PC-3 (cell line): ENCODE results near the gene SEMG1.

ENCODE experiments used
- CTCF ChIP-seq: fragments of 300-600 bp; sonication (generic); conservative IDR thresholded peaks from 2 replicates; pipeline ENCODE4 v1.5.1; 2017; ENCODE audit warnings: antibody characterized with exemption, low read depth, mild to moderate bottlenecking, low read length
- EZH2 ChIP-seq: fragments of 300-600 bp; sonication (generic); IDR thresholded peaks from one replicate; pipeline ENCODE4 v1.6.1; 2017; ENCODE audit warnings: antibody characterized with exemption, mild to moderate bottlenecking, low read length; ENCODE audit not compliant: unreplicated experiment
- EZH2phosphoT487 ChIP-seq: fragments of 300-600 bp; sonication (generic); IDR thresholded peaks from 2 replicates; pipeline ENCODE4 v1.6.1; 2018; ENCODE audit warnings: mild to moderate bottlenecking, antibody characterized with exemption, low read length, borderline replicate concordance

DNA sequence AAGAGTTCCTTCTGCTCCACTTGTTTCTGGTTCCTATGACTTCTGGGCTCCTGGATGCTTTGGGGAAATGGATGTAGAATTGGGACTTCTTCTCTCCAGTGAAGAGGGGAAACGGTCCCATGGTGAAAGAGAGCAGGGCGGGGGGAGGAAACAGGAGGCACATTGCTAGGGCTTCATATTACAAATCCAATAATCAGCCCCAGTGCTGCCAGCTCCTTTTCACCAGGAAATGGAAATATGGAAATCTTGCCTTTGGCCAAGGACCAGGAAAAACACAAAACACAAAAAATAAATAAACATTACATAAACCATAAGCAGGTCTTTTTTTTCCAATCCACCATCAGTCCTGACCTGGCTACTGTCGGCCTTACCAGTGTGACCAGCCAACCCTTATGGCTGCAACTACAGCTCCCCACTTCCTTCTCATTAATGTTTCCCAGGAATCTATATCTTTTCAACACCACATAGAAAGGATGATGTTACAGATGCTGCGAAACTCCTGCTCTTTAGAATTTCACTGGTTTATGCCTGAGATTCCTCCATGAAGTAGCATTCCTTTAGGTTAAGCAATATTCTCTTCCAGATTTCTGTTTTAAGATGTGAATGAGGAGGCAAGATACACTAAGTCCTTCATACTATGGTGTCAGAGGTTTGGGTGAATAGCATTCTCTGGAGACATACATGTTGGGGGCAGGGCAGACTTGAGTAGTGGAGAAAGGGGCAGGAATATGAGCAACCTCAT lies 30.1 kb upstream of the SEMG1 start:
- TF ChIP-seq CTCF (no peak), EZH2 (no peak), EZH2phosphoT487 (no peak)
